Measurements from ENCODE around the gene HMGXB3.

GRCh38 chr5:149960272-149961185, 40.0 kb upstream of the HMGXB3 start, which contains the start of gene SLC26A2:
- TF ChIP-seq SUZ12 (IDR thresholded peaks at IDR 0.05; ENCODE audit: extremely low read depth, insufficient read depth, insufficient read length), result no peak
- TF ChIP-seq YY1 (IDR thresholded peaks at IDR 0.05; ENCODE audit: insufficient read depth, insufficient read length), result no peak
- no peak for TF ChIP-seq ZNF274 (IDR thresholded peaks at IDR 0.05; ENCODE audit: low read depth, low read length)

Measured in NT2/D1 (cell line).